ENCODE results near the gene TRPM2.
"Not testable (repeated sequence)": the region's sequence is repeated elsewhere in the genome, so short reads cannot be mapped to it uniquely, and the experiment has no call there.

Gene TRPM2

GRCh38 chr21:44349847-44350772 lies 3.3 kb upstream of the TRPM2 start:
- peak in 29 of 42 donors; percentile 25 to 75 (median 56) for DNase-seq
- intact Hi-C loops (cut with DNase I): loop anchor here (10.0 kb wide), 1 partner anchor 455 kb away; the partner anchor contains the start of gene UBE2G2

- intact Hi-C loops (cut with DNase I): no loop called here
- no peak for DNase-seq
These were observed 2.5 kb upstream of the TRPM2 start for GRCh38 chr21:44350773-44351481.

DNA sequence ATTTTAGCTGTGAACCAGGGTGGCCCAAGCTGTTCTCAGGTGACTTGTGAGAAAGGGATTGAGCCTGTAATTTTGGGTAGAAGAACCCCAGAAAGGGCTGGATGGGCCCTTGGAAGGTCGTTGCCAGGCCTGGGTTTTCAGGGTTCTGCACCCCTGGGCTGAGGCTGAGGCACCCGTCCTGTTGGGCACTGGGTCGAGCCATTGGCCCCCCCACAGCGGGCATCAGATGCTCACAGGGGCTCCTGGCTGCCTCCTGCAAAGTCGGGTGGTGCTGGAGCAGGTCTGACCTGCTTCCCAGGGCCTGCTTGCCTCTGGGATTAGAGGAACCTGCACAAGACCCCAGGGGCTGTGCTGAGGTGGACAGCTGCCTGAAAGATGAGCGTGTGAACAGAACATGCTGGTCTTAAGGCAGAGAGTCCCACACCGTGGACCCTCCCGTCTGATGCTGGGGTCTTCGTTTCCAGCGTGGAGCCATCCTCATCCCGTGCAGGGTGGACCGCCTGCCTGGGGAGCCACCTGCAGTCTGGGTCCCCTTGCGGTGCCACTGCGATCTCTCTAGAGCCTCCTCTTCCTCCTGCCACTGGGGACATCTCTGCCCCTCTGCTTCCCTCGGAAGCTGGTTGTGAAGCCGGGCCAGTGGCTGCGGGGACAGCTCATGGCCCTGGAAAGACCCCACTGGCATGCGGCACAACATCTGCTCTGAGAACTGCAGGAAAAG lies 1.7 kb upstream of the TRPM2 start:
- no peak for DNase-seq
- intact Hi-C loops (cut with DNase I): no loop called here

- intact Hi-C loops (cut with DNase I): no loop called here
- DNase-seq: no peak
These were observed 1.1 kb upstream of the TRPM2 start for GRCh38 chr21:44352253-44352860.

DNA sequence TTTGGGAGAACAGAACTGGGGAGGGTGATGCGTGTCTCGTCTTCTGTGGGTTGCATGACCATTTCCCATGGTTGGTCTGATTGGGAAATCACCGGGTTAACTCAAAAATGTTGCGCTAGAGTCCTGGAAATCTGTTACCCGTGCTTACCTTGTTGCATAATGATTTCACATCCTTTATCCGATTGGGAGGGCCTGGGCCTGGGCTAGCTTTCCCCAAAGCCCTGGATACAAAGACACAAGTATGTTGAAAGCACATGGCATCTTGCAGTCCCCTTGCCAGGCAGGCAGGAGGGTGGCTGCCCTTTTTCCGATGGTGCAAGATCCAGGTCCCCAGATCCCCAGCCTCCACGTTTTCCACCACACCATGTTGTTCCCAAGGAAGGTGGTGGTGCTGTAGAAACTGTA lies 582 bp downstream of the TRPM2 start:
- DNase-seq: no peak
- intact Hi-C loops (cut with DNase I): no loop called here

- intact Hi-C loops (cut with DNase I): no loop called here
- DNase-seq: no peak
These were observed 1.7 kb downstream of the TRPM2 start for GRCh38 chr21:44354775-44355771.

GRCh38 chr21:44356160-44356559 lies 2.7 kb downstream of the TRPM2 start:
- intact Hi-C loops (cut with DNase I): no loop called here

DNA sequence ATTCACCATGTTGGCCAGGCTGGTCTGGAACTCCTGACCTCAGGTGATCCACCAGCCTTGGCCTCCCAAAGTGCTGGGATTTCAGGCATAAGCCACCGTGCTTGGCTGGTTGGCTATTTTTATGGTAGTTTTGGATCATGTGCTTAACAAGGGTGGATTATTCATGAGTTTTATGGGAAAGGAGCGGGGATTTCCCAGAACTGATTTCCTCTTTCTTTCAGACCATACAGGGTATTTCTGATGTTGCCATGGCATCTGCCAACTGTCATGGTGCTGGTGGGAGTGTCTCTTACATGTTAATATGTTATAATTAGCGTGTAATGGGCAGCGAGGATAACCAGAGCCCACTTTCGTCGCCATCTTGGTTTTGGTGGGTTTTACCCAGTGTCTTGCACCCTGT lies 3.2 kb downstream of the TRPM2 start:
- no peak for DNase-seq
- intact Hi-C loops (cut with DNase I): no loop called here

More at GRCh38 chr21:44356160-44356559, 2.7 kb downstream of the TRPM2 start:
- no peak for DNase-seq

DNA sequence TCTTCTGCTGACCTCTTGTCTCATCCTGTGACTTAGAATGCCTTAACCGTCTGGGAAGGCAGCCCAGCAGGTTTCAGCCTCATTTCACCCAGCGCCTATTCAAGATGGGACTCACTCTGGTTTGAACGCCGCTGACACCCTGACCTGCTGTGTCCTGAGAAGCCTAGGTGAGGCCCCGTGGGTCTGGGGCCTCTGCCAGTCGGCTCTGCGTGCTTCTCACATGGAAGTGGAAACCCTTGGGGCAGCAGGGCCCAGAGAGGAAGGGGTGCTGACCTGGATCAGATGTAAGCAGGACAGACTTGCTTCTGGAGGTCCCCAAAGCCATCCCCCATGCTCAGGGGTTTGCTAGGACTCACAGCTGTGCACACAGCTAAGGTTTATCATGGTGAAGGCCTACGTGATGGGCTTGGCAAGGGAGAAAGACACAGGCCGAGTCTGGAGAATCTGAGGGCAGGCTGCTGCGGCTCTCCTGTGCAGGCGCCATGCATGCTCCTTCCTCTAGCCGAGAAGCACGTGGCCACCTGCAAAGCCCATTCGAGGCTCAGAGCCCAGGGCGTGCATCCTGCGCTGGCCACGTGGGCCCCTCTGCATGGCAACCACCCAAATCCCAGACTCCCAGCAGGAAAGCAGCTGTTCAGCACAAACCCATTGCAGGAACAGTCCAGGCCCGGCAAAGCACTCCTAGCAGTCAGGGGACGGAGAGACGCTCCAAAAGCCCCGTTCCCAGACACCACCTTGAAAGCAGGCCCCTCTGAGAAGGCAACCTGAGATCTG lies 3.8 kb downstream of the TRPM2 start:
- no peak for DNase-seq
- intact Hi-C loops (cut with DNase I): no loop called here

GRCh38 chr21:44359396-44359795 lies 6.0 kb downstream of the TRPM2 start:
- no peak for DNase-seq
- intact Hi-C loops (cut with DNase I): no loop called here

DNA sequence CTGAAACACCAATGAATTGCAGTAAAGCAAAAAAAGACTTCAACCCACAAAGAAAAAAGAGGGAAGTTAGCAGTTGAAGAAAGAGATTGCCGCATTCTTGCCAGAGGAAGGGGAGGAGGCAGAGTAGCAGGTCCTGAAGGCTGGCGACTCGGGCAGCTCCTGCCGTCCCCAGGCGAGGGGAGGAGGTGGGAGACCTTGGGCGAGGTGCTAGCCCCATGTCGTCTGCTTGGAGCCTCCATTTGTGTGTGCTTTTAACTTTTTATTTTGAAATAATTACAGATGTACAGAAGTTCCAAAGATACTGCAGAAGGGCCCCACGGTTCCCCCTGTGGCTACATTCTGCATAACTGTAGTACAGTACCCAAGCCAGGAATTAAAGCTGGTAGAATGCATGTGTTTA lies 6.7 kb downstream of the TRPM2 start:
- DNase-seq: no peak
- intact Hi-C loops (cut with DNase I): no loop called here

DNA sequence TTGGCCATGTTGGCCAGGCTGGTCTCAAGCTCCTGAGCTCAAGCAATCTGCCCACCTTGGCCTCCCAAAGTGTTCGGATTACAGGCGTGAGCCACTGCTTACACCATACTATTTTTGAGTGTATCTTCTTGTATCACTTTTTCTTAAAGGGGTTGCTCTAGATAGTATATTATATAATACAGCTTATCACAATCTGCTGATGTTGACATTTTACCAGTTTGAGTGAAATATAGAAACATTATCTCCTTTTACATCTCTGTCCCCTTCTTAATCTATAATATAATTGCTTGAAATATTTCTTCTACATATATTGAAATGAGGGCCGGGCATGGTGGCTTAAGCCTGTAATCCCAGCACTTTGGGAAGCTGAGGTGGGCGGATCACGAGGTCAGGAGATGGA lies 8.5 kb downstream of the TRPM2 start:
- peak in 1 of 42 donors; percentile 3 for DNase-seq
- intact Hi-C loops (cut with DNase I): not testable (repeated sequence)

- no peak for DNase-seq
- intact Hi-C loops (cut with DNase I): no loop called here
These were observed 9.9 kb downstream of the TRPM2 start for GRCh38 chr21:44363278-44363677.

DNA sequence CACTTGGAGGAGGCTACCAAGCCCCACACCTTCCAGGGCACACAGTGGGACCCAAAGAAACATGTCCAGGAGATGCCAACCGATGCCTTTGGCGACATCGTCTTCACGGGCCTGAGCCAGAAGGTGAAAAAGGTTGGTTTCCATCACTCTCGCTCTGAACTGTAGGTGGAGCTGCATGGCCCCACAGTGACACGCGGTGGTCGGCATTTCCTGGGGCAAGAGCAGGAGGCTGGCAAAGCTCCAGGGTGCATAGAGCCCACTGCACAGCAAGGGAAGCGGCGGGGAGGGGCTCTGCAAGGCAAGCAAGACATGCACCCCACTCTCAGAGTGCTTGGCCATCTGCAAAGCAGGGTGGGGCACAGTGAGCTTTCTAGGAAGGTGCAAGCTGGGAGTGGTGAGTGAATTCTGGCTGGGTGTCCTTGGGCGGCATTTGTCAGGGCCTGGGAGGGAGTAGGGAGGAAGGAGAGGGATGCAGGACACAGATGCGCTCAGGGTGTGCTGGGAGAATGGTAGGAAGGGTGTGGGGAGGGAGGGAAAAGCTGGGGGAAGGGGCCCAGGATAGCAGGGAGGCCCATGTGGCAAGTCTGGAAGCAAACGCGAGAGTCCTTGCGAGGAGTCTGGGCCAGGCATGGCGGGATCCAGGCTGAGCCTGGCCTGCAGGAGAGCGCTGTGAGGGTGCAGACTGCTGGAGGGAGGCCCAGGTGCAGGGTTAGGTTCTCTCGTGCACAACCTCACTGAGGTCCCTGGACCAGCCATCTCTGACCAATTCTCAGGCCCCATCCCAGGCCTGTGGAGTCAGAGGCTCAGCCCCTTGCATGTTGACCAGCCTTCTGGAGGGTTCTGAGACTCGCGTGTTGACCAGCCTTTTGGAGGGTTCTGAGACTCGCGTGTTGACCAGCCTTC lies 11.0 kb downstream of the TRPM2 start:
- intact Hi-C loops (cut with DNase I): no loop called here
- peak in 4 of 42 donors; percentile 3 to 27 (median 18) for DNase-seq

GRCh38 chr21:44365251-44365966 lies 12.0 kb downstream of the TRPM2 start:
- peak in 5 of 42 donors; percentile 4 to 17 (median 12) for DNase-seq
- intact Hi-C loops (cut with DNase I): no loop called here

Measured in head of caudate nucleus (tissue), 42 donors.